Activated T-cell treated with anti-CD3 and anti-CD28 coated beads, Interleukin-2, amount 50 U/mL, for 72 hours (primary cell): Measurements from ENCODE around the gene RMDN3. TPM values are rescaled to one million over a fixed set of nuclear protein-coding genes. Genes with fewer than 3 reads are reported as not detected.

Experiments used
- ATAC-seq, 2 donors: fragments of 150-1000 bp; cut with Tn5 transposase; replicated peaks in 1 of 2; 2 replicates each; pipeline ENCODE4 v1.10.0; 2021; ENCODE audit warnings: moderate library complexity in 2 of 2, mild to moderate bottlenecking in 1 of 2
- DNase-seq, 2 donors: peaks; one replicate each; pipeline ENCODE4 v3.0.0; 2021 to 2022; ENCODE audit warnings: mixed read lengths in 1 of 2
- H3K27ac Mint-ChIP-seq: one replicate; pipeline ENCODE4 v1.8.0; 2022; ENCODE audit warnings: mild to moderate bottlenecking, moderate library complexity, mixed read lengths
- H3K27me3 Mint-ChIP-seq: one replicate; pipeline ENCODE4 v1.8.0; 2022; ENCODE audit warnings: low read depth, mixed read lengths
- H3K36me3 Mint-ChIP-seq, 2 donors: one replicate each; pipeline ENCODE4 v1.8.0; 2022; ENCODE audit warnings: mixed read lengths in 2 of 2, mild to moderate bottlenecking in 1 of 2; ENCODE audit not compliant: insufficient read depth in 2 of 2
- H3K4me1 Mint-ChIP-seq: one replicate; pipeline ENCODE4 v1.8.0; 2022; ENCODE audit warnings: low read depth, mixed read lengths
- H3K4me3 Mint-ChIP-seq, 2 donors: one replicate each; pipeline ENCODE4 v1.8.0; 2022; ENCODE audit warnings: mild to moderate bottlenecking in 2 of 2, mixed read lengths in 2 of 2, moderate library complexity in 2 of 2
- H3K9me3 Mint-ChIP-seq, 2 donors: one replicate each; pipeline ENCODE4 v1.8.0; 2022; ENCODE audit warnings: mixed read lengths in 2 of 2
- total RNA-seq, 2 donors: library from RNA; stranded (reverse); gene quantifications; one replicate each; pipeline ENCODE4 v1.2.3, GENCODE V29; 2022

RMDN3 gene
- total RNA-seq, 2 donors from 2014 or later, result 28.0 to 30.7 TPM

DNA sequence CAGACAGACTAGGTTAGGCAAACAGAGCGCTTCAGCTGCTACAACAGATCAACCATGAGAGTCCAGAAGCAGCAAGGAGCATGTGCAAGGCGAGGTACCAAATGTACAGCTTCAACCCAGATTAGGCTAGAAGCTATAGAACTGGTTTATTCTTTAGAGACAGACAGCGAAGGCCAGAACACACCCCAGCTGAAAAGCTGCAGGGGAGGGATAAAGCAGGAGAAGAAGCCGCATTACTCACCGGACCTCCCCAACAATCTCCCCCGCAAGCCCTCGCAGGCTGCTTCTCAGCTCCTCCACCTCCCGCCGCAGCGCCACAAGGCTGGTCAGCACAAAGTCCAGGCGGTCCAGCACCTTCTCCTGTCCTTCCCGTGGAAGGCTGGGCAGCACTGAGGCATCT, 3.3 kb downstream of the RMDN3 start:
- ATAC-seq (no peak), DNase-seq (no peak)
- H3K27me3 Mint-ChIP-seq, result no peaks in the 10 kb centered on the region
- H3K36me3 Mint-ChIP-seq, result peaks cover 2 to 8% of the 10 kb centered on the region in 2 donors
- no peak overlapping the region for H3K4me3 Mint-ChIP-seq
- H3K4me1 Mint-ChIP-seq, result peaks cover 51% of the 10 kb centered on the region
- no peaks in the 10 kb centered on the region for H3K9me3 Mint-ChIP-seq
- H3K27ac Mint-ChIP-seq, result no peak overlapping the region

GRCh38 chr15:40750885-40751284, 4.2 kb downstream of the RMDN3 start:
- no peaks in the 10 kb centered on the region for H3K27me3 Mint-ChIP-seq
- H3K36me3 Mint-ChIP-seq, result peaks cover 2 to 8% of the 10 kb centered on the region in 2 donors
- ATAC-seq (no peak), DNase-seq (no peak)
- H3K9me3 Mint-ChIP-seq, result no peaks in the 10 kb centered on the region
- no peak overlapping the region for H3K4me3 Mint-ChIP-seq
- H3K4me1 Mint-ChIP-seq, result peaks cover 46% of the 10 kb centered on the region
- H3K27ac Mint-ChIP-seq, result no peak overlapping the region

GRCh38 chr15:40749151-40749630, 5.9 kb downstream of the RMDN3 start:
- H3K4me1 Mint-ChIP-seq, result peaks cover 41% of the 10 kb centered on the region
- H3K27me3 Mint-ChIP-seq, result no peaks in the 10 kb centered on the region
- no peak for ATAC-seq
- H3K27ac Mint-ChIP-seq, result no peak overlapping the region
- peaks cover 6 to 11% of the 10 kb centered on the region in 2 donors for H3K36me3 Mint-ChIP-seq
- no peak overlapping the region for H3K4me3 Mint-ChIP-seq
- no peaks in the 10 kb centered on the region for H3K9me3 Mint-ChIP-seq
- no peak for DNase-seq

GRCh38 chr15:40747685-40748631, 7.1 kb downstream of the RMDN3 start:
- no peaks in the 10 kb centered on the region for H3K27me3 Mint-ChIP-seq
- H3K9me3 Mint-ChIP-seq, result no peaks in the 10 kb centered on the region
- DNase-seq (no peak), ATAC-seq (no peak)
- H3K4me3 Mint-ChIP-seq, result no peak overlapping the region
- peaks cover 38% of the 10 kb centered on the region for H3K4me1 Mint-ChIP-seq
- H3K36me3 Mint-ChIP-seq, result peaks cover 6 to 11% of the 10 kb centered on the region in 2 donors
- no peak overlapping the region for H3K27ac Mint-ChIP-seq

GRCh38 chr15:40746916-40747418, 8.1 kb downstream of the RMDN3 start:
- DNase-seq (no peak), ATAC-seq (no peak)
- Mint-ChIP-seq H3K27ac (peak overlapping the region; percentile 28), H3K9me3 (no peaks in the 10 kb centered on the region), H3K4me1 (peaks cover 36% of the 10 kb centered on the region), H3K4me3 (no peak overlapping the region), H3K36me3 (peaks cover 8 to 15% of the 10 kb centered on the region in 2 donors), H3K27me3 (no peaks in the 10 kb centered on the region)

DNA sequence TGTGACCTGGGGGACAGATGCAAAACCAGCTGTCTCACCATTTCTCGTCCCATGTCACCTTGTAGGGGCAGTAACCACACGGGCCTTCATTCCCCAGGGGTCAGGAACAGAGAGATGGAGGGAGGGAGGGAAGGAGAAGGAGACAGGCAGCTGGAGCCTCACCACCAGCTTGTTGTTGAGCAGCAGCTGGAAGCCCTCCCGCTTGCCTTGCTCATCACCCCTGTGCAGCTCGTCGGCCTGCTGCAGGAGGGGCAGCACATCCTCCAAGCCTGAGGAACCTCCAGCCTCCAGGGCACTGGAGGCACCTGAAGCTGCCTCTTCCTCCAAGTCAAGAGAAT, 10.3 kb downstream of the RMDN3 start:
- H3K36me3 Mint-ChIP-seq, result peaks cover 7 to 16% of the 10 kb centered on the region in 2 donors
- DNase-seq (no peak), ATAC-seq (no peak)
- H3K9me3 Mint-ChIP-seq, result no peaks in the 10 kb centered on the region
- H3K4me1 Mint-ChIP-seq, result peaks cover 29% of the 10 kb centered on the region
- H3K27me3 Mint-ChIP-seq, result no peaks in the 10 kb centered on the region
- no peak overlapping the region for H3K4me3 Mint-ChIP-seq
- peak overlapping the region; percentile 93 for H3K27ac Mint-ChIP-seq

DNA sequence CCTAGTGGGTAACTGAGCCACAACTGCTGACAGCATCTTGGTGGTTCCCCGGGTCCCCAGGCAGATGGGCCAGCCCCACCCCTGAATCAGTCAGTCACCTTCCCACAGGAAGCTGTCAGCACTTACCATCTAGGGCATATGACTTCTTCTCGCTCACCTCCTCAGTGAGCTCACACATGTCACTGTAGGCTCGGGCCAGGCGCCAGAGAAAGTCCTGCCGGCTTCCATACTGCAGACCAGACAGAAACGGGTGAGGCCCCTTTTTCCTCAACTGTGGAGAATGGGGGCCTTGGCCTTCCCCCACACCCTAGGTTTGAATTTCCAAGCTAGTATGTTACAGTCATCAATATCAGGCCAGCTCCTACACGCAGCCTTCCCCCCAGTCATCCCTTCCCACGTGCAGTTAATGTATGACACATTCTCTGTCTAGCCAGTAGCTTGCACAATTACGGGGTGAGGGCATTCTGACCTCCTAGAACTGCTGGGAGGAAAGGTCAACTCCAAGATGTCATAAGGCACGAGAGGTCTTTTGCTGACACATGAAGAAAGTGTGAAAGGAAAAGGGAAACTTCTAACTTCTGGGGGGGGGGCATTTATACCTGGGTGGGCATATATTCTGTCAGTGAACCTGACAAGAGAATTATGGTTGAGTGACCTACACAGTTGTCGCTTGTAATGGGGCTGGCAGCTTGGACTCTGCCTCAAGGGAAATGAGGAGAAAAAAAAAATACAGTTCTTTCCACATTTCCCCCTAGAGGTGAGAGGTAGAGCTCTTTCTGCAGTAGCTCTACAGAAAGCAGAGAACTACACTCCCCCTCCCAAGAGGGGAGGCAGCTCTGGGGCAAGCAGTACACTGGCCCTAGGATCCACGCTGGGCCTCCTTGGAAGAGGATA, 10.9 kb downstream of the RMDN3 start:
- Mint-ChIP-seq H3K27ac (peak overlapping the region; percentile 93), H3K4me1 (peaks cover 29% of the 10 kb centered on the region), H3K9me3 (no peaks in the 10 kb centered on the region), H3K4me3 (peak overlapping the region; percentile 51 to 69), H3K36me3 (peaks cover 7 to 13% of the 10 kb centered on the region in 2 donors), H3K27me3 (no peaks in the 10 kb centered on the region)
- DNase-seq (peak; percentile 73 to 79), ATAC-seq (peak; percentile 91 to 95)

DNA sequence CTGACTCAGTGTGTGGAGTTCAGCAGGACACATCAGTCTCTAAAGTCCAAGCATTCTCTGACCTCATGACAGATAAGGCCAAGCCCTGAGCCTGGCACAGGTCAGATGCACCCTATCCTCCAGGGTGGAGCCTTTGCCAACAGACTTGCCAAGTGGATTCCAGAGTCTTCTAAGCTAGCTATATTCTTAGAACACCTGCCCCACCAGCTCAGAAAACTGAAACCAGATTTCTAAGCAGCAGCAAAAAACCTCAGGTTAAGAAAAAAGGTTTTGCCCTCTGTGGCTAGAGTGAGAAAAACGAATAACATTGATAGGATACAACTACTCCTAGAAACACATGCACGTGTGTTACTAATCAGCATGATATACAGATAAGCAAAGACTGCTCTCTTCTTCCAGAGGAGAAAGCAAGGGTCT, 11.6 kb downstream of the RMDN3 start:
- Mint-ChIP-seq H3K9me3 (no peaks in the 10 kb centered on the region), H3K27me3 (no peaks in the 10 kb centered on the region), H3K4me3 (peak overlapping the region; percentile 51 to 69), H3K36me3 (peaks cover 9 to 13% of the 10 kb centered on the region in 2 donors), H3K4me1 (peaks cover 29% of the 10 kb centered on the region), H3K27ac (peak overlapping the region; percentile 93)
- ATAC-seq (peak in 1 of 2 donors; percentile 42), DNase-seq (no peak)

DNA sequence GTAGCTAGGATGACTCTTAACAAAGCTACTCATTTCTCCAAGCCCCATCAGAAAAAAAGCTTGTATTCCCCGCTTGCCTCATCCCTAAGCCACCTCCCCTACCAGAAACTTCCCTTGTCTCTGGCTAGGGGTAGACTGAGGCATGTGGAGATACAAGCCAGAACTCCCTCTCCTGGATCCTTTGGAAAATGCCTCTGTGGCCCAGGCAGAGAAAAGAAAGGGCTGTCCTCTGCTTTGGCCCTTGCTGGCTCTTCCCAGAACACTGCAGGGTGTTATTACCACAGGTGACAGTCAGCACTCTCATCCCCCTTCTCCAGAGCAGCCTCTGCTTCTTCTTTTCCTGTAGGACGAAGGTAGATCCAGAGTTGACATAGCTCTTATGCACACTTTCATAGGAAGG, 15.2 kb downstream of the RMDN3 start:
- Mint-ChIP-seq H3K27ac (no peak overlapping the region), H3K36me3 (peaks cover 4 to 12% of the 10 kb centered on the region in 2 donors), H3K9me3 (no peaks in the 10 kb centered on the region)

DNA sequence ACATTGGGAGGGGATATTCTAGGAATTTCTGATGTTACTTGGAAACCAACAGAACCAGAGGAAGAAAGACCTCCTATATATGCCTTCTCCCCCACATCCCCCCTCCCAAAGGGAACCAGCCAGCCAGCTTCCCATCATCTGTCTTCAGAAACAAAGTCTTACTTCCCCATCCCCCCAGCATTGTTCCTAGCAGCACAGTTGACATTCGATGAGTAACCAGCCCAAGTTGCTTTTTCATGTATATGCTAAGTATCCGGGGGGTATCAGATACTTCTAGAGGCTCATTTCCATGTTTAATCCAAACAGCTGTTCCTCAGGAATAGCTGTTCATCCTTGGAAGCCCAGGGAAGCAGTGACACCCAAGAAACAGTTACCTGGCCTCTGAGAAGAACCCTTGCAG, 16.0 kb downstream of the RMDN3 start:
- Mint-ChIP-seq H3K4me1 (peaks cover 15% of the 10 kb centered on the region), H3K27ac (peak overlapping the region; percentile 63), H3K36me3 (peaks cover 4 to 15% of the 10 kb centered on the region in 2 donors), H3K4me3 (no peak overlapping the region), H3K9me3 (no peaks in the 10 kb centered on the region), H3K27me3 (no peaks in the 10 kb centered on the region)
- DNase-seq (no peak), ATAC-seq (no peak)

More for the DNA sequence above, 15.2 kb downstream of the RMDN3 start:
- Mint-ChIP-seq H3K4me3 (no peak overlapping the region), H3K27me3 (no peaks in the 10 kb centered on the region), H3K4me1 (peaks cover 21% of the 10 kb centered on the region)
- no peak for DNase-seq
- ATAC-seq, result no peak

- DNase-seq (no peak), ATAC-seq (no peak)
- Mint-ChIP-seq H3K4me3 (no peak overlapping the region), H3K4me1 (no peaks in the 10 kb centered on the region), H3K27ac (no peak overlapping the region), H3K36me3 (peaks cover 4 to 10% of the 10 kb centered on the region in 2 donors), H3K27me3 (no peaks in the 10 kb centered on the region), H3K9me3 (no peaks in the 10 kb centered on the region)
These were observed 18.0 kb downstream of the RMDN3 start for GRCh38 chr15:40737048-40737447.

GRCh38 chr15:40736575-40736974, 18.5 kb downstream of the RMDN3 start:
- DNase-seq (no peak), ATAC-seq (no peak)
- peaks cover 3% of the 10 kb centered on the region for H3K4me1 Mint-ChIP-seq
- H3K9me3 Mint-ChIP-seq, result no peaks in the 10 kb centered on the region
- no peak overlapping the region for H3K4me3 Mint-ChIP-seq
- H3K27me3 Mint-ChIP-seq, result no peaks in the 10 kb centered on the region
- H3K36me3 Mint-ChIP-seq, result peaks cover 4 to 10% of the 10 kb centered on the region in 2 donors
- H3K27ac Mint-ChIP-seq, result no peak overlapping the region

DNA sequence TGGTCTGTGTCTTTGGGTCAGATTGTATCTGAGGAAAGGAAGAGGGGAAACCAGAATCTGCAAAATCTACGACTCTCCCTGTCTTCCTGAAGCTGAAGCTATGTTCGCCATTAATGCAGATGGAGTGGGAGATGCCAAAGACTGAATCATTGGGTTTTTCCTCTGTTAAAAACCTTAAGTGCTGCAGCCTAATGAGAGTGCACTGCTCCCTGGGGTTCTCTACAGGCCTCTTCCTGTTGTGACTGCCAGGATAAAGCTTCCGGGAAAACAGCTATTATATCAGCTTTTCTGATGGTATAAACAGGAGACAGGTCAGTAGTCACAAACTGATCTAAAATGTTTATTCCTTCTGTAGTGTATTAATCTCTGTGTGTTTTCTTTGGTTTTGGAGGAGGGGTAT, 24.0 kb downstream of the RMDN3 start:
- Mint-ChIP-seq H3K9me3 (no peaks in the 10 kb centered on the region), H3K36me3 (peaks cover 11 to 32% of the 10 kb centered on the region in 2 donors), H3K4me3 (no peak overlapping the region), H3K4me1 (peaks cover 4% of the 10 kb centered on the region), H3K27me3 (no peaks in the 10 kb centered on the region), H3K27ac (no peak overlapping the region)
- no peak for DNase-seq
- no peak for ATAC-seq
